Stimulated activated CD4-positive, alpha-beta T cell treated with anti-CD3 and anti-CD28 coated beads, Interleukin-12 subunit alpha, Interleukin-12 subunit beta, amount 100 ng/mL, for 24 hours (primary cell): Measurements from ENCODE around the gene NRF1.
"Not testable (repeated sequence)": the region's sequence is repeated elsewhere in the genome, so short reads cannot be mapped to it uniquely, and the experiment has no call there.

Experiments
- DNase-seq, 2 experiments: peaks; one replicate each; pipeline ENCODE4 v3.0.0-alpha.2; 2020; ENCODE audit warnings: low read depth in 2 of 2

The NRF1 gene

DNA sequence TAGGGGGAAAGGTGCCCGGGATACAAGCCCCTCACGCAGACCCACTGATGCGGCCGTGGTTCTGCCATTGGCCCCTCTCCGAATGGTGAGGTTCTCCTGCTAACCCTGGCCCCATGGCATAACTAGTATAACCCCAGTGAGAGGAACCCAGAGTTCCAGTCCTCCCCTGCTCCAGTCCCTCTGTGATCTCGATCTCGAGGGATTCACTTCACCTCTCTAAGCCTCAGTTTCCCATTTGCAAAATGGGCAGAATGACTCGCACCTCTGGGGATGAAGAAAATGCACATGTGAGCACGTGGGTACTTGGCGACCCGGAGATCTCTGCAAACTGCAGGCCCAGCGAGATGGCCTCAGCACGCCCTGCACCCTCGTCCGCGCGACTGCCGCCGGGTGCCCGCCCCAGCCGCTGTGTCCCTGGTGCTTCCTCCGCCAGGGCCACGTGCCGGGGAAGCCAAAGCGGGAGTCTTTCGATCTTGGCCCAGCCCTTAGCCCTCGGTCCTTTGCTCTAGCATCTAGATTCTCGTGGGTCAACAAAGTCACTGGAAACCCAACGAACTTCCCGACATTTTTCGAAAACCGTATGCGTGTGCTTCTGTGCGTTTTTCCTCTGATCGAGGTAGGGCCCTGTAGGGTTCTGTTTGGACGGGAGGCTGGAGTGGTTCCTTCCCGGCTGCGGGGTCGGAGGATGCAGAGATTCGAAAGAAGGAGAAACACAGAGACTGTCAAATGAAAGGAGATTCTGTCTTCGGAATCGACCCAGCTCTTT lies 171.5 kb downstream of the NRF1 start:
- no peak for DNase-seq

DNA sequence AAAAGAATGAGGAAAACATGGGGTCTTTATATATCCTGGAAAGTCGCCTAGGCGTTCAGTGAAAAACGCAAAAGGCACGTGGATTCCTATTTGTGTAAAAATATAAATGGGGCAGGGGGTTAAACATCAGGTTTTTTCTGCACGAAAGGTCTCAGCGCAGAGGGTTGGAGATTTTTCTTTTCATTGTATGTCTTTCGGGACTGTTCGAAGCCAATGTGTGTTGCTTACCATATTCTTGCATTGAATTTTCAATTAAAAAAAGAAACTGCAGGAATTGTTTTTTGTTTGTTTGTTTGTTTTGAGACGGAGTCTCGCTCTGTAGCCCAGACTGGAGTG lies 172.0 kb downstream of the NRF1 start:
- DNase-seq: no peak

DNA sequence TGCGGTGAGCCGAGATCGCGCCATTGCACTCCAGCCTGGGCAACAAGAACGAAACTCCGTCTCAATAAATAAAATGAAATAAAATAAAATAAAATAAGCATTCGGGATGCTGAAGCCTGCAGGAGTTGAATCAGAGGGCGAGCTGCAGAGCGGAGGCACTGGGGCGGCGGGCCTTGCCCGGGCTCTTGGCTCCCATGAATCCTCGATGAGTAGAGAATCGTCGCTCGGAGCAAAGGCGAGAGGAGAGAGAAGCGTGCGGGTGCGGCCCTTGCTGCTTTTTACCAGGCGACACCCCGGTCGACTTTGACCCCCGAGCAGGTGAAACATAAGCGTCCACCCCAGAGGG lies 172.9 kb downstream of the NRF1 start:
- DNase-seq: no peak

DNA sequence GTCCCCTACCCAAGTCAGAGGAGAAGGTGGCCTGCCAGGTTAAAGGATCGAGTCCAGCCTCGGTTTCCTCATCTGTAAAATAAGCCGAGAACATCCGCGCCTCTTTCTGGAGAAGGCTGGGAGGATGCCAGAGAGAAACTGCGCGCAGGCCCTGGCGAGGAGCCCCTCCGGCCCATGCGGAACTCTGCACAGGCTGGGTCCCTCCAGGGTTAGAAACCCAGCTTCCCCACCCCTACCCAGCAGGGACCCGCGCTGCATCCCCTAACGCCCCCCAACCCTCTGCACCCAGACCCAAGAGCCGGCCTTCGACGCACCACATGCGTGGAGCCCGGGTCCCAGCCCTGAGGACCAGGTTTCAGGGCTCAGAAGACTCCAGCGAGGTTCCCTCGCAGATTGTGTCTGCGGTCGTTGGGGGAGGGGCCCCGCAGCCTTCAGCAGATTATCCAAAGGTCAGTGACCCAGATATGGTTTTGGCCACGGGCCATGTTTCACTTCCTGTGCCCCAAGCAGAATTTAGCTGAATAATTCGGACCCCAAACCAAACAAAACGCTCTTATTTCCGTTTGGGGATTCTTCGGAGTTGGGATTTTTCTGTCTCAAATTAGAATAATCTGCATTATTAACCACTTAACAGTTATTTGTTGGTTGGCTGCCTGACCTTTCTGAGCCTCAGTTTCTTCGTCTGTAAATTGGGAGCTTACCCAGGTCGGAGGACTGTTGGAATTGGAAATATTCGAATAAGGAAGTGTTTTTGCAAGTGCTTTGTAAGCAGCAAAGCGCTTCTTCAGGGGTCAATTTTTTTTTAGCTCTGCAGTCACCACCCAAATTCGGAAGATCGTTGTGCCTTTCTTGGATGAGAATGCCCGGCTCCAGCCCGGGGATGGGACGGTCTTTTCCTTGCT lies 173.5 kb downstream of the NRF1 start:
- DNase-seq: no peak

DNA sequence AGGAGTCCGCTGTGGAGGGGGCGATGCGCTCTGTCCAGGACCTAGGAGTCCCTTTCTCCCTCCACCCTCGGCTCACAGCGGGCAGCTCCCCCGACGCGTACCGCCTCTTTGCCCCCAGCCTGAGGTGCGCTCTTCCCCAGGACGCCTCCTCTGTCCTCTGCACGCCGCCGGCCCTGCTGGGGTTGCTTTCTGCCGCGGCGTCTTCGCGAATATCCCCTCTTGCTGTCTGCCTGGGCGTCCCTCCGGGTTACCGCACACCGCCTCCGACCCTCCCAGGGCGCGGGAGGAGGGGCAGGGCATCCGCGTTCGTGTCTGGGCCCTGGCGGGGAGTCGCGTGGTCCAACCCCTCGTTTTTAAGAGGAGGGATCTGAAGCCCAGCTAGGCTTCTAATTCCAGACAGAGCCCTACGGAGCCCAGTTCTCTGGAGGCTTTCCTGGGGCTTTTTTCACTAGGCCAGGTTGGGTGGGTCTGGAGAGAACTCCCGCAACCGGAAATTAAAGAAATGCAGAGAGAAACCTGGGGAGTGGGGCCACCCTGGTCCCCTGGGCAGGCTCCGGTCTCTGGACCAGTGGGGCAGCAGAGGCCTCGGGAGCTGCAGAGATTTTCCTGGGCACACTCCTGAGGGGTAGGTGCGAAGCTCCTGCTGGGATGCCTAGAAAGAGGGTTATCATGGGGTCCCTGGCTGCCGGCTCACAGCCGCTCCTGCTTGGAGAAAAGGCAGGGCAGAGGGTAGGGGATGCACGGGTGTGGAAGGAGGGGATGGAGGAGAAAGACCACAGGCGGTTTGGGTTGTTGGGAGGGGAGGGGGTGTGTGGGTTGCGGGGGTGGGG lies 174.4 kb downstream of the NRF1 start:
- no peak for DNase-seq

DNA sequence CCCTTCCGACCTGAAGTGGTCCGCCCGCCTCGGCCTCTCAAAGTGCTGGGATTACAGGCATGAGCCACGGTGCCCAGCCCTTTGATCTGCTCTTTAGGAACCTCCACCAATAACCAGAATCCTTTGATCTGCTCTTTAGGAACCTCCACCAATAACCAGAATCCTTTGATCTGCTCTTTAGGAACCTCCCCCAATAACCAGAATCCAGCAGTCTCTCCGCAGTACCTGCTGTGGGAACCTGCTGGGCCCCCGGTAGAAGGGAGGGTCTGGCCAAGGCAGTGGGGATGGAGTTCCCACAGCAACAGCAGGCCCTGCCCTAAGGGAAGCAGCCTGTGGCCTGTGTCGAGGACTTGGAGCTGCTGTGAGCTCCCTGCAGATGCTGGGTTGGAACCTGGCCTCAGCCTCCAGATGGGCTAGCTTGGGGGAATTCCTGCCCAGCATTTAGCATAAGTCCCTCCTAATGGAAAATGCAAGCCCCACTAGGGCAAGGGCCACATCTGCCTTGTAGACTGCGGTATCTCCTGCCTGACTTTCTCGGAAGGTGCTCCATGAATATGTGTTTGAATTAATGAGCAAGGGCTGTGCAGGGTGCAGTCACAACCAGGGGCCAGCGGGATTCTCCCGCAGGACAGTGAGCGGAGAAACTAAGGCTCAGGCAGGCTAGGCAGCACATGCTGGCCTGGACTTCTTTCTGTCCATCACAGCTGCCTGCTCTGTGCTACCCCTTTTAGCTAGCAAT lies 175.5 kb downstream of the NRF1 start:
- no peak for DNase-seq

DNA sequence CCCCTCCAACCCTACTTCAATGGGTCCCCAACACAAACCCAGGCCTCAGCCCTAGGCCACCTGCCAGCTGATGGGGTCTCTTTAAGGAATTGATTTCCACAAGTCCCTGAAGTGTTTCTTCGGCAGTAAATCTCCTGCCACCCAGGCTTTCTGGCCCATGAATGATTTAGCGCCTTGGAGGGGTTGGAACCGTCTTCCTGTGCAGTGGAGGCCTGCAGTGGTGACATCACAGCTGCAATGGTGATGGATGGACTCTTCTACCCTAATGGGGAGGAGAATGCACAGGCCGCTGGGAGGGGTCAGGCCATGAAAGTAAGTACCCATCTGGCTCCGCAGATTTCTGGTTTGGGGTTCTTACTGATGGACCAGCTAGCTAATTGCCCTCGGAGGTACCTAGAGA lies 177.5 kb downstream of the NRF1 start:
- no peak for DNase-seq

DNA sequence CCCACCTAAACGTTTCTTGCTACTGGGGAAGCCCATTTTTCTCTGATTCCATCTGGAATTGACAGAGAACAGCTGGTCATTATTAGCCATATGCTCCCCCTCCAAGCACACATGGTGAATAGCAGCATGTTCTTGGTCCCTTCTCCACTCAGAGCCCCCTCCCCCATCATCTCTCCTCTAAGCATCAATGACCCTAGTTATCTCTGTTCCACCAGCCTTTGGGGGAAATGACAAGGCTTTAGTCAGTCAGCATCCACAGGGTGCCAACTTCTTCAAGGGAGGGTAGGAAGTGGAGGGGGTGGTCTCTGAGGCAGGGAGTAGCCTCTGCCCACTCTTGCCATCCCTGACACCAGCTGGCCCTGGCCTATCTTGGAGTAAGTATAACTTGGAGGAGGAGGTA lies 178.1 kb downstream of the NRF1 start:
- no peak for DNase-seq

DNA sequence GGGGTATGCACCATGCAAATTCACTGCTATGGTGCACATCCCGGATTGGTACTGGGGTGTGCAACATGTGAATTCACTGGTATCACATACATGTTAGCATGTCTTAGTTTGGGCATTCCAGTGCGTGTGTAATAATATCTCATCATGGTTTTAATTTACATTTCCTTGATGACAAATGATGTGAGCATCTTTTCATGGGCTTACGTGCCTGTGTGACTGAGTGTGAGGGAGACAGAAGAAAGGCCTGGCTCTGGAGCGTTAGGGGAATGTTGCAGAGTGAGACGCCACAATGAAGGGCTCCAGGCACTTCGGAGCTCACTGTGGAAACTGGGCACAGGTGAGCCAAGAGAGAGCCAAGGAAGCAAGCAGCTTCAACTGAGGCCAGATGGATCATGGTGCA lies 178.6 kb downstream of the NRF1 start:
- no peak for DNase-seq

DNA sequence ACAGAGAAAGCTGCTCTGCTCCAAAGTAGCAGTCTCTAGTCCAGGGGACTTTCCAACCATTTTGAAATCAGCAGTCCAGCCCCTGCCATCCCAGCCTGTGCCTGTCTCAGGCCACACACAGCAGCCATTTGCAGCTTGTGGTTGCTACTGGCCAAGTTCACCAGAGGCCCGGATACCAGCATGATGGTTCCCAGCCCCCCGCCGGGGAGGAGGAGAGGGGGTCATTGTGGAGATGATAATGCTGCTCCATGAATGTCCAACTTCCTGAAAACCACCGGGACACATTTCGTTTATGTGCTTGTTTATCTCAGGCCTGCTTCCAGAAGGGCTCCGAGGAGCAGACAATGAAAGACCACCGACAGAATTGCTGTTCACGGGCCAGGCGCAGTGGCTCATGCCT lies 181.2 kb downstream of the NRF1 start:
- no peak for DNase-seq

DNA sequence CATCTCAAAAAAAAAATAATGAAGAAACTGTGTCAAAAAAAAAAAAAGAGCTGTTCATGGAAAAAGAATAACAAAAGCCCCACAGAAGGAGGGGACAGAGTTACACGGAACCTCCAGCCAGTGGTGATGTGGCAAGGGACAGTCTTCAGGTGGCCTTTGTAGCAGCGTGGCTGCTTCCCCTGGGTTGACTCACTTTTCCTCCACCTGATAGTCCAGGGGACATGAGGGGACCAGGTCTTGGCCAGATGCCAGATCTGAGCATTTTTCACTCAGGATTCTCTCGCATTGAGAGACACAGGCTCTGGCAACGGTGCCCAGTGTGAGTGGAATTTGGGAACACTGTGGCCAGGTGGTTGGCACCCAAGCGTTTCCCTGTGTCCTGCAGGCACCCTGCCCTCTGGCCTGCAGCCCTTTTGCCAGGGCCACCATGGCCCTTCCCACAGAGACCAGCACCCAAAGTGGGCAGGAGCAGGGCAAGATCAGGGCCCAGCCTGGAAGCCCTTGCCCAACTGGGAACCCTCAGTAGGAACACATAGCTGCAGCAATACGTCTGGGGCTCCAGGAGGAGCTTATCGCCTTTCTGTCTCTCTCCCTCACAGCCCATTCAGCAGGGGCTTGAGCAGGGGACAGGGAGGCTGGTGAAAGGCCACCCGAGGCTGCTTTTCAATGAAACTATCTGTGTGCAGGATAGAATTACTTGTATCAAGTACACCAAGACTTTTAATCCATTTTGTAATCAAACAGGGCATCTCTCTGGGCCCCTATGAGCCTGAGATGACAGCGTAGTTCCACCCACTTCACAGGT lies 182.2 kb downstream of the NRF1 start:
- DNase-seq: no peak

DNA sequence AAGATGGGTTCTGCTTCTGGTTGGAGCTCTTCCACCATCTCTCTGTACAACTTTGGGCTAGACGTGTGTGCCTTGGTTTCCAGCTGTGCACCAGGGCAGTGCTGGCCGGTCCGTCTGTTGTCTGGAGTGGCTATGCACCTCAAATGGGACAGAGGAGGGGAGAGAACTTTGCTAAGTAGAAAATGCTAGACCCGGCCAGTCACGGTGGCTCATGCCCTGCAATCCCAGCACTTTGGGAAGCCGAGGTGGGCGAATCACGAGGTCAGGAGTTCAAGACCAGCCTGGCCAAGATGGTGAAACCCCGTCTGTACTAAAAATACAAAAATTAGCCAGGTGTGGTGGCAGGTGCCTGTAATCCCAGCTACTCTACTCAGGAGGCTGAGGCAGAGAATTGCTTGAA lies 182.9 kb downstream of the NRF1 start:
- DNase-seq: not testable (repeated sequence)

DNA sequence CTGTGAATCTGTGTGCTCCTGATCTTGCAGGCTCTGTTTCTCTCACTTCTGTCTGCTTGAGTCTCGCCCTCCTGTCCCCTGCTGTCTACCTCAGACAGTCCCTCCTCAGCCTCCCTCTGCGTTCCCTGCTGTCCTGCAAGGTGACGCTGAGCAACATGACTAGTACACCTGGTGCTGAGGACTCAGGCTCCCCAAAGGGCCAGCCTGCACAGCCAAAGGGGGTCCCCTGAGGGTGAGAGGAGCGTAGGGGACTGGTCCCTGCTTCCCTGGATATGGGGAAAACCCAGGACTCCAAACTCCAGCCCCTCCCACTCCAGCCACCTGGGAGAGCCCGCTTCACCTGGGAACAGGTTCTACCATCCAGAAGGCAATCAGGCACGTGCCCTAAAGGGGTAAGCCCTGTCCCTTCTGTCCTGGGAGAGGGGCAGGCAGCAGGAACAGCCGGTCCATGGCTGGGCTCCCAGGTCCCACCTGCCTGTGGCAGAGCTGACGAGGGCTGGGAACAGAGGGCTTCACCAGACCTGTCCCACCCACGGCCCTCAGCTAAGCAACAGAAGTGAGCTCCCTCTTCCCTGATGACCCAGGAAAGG lies 184.8 kb downstream of the NRF1 start:
- no peak for DNase-seq

DNA sequence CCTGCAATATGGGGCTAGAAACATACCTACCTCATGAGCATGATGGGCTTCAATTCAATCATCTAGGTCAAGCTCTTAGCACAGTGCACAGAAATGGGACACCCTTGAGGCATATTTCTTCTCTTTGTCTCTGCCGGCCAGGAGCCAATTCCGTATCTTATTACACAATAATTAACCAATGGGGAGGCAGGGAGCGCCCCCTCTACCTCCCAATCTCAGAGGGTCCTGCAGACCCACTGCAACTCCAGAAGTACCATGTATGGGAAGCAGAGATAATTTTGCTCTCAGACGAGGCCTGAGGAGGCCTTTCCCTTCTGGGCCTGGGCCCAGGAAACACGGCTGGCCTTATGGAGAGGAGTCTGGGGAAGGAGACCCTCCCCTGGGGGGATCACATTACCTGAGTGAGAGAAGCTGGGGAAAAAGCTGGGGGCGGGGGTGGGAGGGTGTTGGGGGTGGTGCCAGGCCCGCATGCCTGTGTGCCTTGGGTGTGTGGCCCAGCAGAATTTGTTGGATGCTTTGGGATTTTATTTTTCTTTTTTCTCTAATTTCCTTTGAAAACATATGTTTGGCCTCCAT lies 185.8 kb downstream of the NRF1 start:
- DNase-seq: no peak

DNA sequence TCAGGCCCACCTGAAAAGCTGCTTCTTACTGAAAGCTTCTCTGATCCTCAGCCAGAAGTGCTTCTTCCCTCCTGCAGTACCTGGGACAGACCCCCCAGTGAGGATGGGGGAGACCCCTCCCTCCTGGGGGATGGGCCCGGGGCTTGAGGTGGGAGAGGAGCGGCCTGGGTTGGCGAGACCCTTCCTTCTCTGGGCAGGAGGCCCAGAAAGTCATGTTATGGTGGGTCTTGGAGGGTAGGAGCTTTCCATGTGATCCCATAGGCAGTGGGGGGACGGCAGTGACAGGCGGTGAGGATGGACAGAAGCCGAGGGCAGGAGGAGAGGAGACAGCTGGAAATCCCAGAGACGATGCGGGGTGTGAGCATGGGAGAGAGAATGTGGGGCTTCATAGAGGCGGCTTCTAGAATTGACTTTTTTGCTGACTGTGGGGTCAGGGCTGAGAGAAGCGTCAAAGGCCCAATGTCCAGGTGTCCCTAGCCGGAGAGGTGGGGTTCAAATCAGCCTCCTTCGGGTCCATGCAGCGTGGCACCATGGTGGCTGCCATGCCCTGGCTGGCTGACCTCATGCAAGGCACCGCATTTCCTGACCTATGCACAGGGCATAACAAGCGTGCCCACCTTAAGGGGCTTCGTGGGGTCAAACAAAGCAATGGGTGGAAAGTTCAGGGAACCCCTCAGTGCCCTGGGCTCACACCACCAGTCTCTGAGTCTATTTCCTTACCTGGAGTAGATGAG lies 187.3 kb downstream of the NRF1 start:
- no peak for DNase-seq

DNA sequence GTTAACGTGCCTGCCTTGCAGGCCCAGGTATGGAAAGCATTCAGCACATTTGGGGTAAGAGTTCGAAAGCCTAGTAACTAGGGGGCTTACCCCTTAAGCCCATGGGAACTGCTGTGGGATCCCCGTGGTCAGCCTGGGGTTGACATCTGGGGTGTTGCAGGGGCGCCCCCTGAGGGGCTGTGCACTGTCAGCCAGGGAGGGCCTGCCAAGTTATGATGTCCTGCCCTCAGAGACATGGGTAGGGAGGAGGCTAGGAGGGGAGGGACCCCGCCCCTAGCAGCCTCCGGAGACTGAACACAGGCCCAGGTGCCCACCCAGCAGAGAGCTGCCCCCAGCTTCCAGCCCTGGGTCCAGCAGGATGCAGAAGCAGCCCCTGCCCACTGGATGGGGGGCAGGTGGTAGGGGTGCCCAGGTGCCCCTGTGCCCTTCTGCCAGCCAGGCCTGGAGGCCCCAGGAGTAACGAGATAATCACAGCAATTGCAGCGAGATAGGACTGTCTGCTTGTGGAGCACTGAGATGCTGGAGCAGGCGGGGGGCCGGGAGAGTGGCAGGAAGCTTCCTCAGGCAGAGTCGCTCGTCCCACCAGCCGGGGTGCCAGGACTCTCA lies 187.9 kb downstream of the NRF1 start:
- no peak for DNase-seq

DNA sequence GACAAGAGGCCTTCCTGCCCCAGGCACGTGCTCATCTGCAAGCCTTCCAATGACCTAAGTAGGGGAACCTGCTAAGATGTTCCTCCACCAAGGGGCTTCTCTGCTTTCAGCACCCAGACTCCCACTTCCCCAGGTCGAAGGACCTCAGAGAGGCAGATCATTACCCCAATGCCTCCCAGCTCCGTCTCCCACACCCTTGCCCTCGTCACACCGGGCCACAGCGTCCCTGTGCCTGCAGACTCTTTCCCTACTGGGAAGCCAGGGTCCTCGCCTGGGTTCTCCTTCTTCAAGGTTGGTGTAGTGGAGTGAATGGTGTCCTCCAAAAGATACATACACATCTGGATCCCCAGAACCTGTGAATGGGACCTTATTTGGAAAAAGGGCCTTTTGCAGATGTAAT lies 189.4 kb downstream of the NRF1 start:
- DNase-seq: no peak

DNA sequence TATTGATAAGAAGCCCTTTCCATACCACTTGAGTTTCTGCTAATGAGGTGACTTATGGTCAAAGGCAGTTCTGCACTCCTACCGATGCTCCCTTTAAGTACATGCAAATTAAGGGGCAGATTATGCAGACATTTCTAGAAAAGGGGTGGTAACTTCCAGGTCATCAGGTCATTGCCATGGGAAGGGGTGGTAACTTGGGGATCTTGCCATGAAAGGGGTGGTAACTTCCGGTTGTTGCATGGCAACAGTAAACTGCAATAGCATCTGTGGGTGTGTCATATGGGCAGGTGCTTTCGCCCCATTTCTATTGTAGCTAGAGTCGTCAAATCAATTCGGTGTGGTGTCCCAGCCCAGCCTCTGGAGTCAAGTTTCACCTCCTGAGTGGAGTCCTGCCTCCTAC lies 190.4 kb downstream of the NRF1 start:
- no peak for DNase-seq

DNA sequence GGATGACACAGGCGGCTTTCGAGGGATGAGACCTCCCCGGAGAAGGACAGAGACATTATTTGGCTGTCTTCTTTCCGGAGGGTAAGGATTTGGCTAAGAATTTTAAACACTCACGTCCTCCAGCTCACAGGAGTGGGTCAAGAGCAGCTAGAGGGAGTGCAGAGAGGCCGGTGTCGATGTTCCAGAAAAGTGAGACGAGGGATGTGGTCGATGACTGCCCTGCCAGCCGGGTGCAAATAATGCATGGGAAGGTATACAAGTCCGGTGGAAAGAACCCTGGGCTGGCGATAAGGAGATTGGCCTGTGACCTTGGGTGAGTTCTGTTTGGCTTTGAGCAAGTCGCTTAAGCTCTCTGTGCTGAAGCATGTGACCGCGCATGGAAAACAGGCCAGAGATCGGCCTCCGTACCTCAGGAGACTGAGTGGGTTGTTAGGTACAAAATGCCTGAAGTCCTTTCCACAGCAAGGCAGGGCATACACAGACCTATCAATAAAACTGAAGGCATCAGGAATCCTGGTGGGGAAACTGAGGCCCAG lies 192.1 kb downstream of the NRF1 start:
- DNase-seq: no peak
